Measurements from ENCODE around the gene SEMA3A. TPM values are rescaled to one million over a fixed set of nuclear protein-coding genes. Genes with fewer than 3 reads are reported as not detected.

The SEMA3A gene
- total and polyA plus RNA-seq, 2 donors (not counting 1 experiment from before 2014, with no cell fraction given), result 45.2 to 60.8 TPM

GRCh38 chr7:84085147-84085546 lies 109.4 kb downstream of the SEMA3A start:
- H3K9me3 ChIP-seq (ENCODE audit: control insufficient read depth, insufficient read depth, low read depth, low read length), result no peaks in the 10 kb centered on the region
- no peak overlapping the region for H2AFZ ChIP-seq (ENCODE audit: low read length)
- H3K79me2 ChIP-seq (ENCODE audit: control insufficient read depth, insufficient read depth, low read length), result peaks cover 3% of the 10 kb centered on the region
- TF ChIP-seq EZH2 (IDR thresholded peaks at IDR 0.05; ENCODE audit: low read length, missing control alignments) (no peak), CTCF (conservative IDR thresholded peaks at IDR 0.05 in 1 of 2, IDR thresholded peaks at IDR 0.05 in 1 of 2; ENCODE audit: low read depth in 1 of 2, low read length in 2 of 2) (no peak)
- peaks cover 2% of the 10 kb centered on the region for H3K4me1 ChIP-seq (ENCODE audit: control insufficient read depth, extremely low read depth, insufficient read depth, low read length)
- H3K27me3 ChIP-seq (ENCODE audit: control insufficient read depth, insufficient read depth, low read length), result no peaks in the 10 kb centered on the region
- DNase-seq (ENCODE audit: low read depth in 2 of 2), result peak; percentile 72 to 80
- no peak overlapping the region for H3K4me2 ChIP-seq (ENCODE audit: extremely low read depth, insufficient read depth, low read length)
- H3K27ac ChIP-seq (ENCODE audit: insufficient read depth, low read length), result no peak overlapping the region
- H3K4me3 ChIP-seq (replicated peaks in 1 of 4; ENCODE audit: control extremely low read depth in 1 of 4, insufficient read depth in 1 of 4, low read depth in 3 of 4, low read length in 4 of 4), result no peak overlapping the region
- no peaks in the 10 kb centered on the region for H4K20me1 ChIP-seq (ENCODE audit: control insufficient read depth, extremely low read depth, insufficient read depth, low read length)
- H3K9ac ChIP-seq (ENCODE audit: insufficient read depth, low read length), result no peak overlapping the region
- H3K36me3 ChIP-seq (ENCODE audit: control insufficient read depth, insufficient read depth, low read length), result no peaks in the 10 kb centered on the region

- no peak for DNase-seq (ENCODE audit: low read depth in 2 of 2)
- no peak overlapping the region for H2AFZ ChIP-seq (ENCODE audit: low read length)
- H3K27ac ChIP-seq (ENCODE audit: insufficient read depth, low read length), result no peak overlapping the region
- H3K9me3 ChIP-seq (ENCODE audit: control insufficient read depth, insufficient read depth, low read depth, low read length), result no peaks in the 10 kb centered on the region
- H4K20me1 ChIP-seq (ENCODE audit: control insufficient read depth, extremely low read depth, insufficient read depth, low read length), result no peaks in the 10 kb centered on the region
- H3K9ac ChIP-seq (ENCODE audit: insufficient read depth, low read length), result no peak overlapping the region
- peaks cover 2% of the 10 kb centered on the region for H3K4me1 ChIP-seq (ENCODE audit: control insufficient read depth, extremely low read depth, insufficient read depth, low read length)
- no peaks in the 10 kb centered on the region for H3K36me3 ChIP-seq (ENCODE audit: control insufficient read depth, insufficient read depth, low read length)
- no peak for TF ChIP-seq CTCF (conservative IDR thresholded peaks at IDR 0.05 in 1 of 2, IDR thresholded peaks at IDR 0.05 in 1 of 2; ENCODE audit: low read depth in 1 of 2, low read length in 2 of 2)
- TF ChIP-seq EZH2 (IDR thresholded peaks at IDR 0.05; ENCODE audit: low read length, missing control alignments), result no peak
- no peaks in the 10 kb centered on the region for H3K27me3 ChIP-seq (ENCODE audit: control insufficient read depth, insufficient read depth, low read length)
- H3K4me3 ChIP-seq (replicated peaks in 1 of 4; ENCODE audit: control extremely low read depth in 1 of 4, insufficient read depth in 1 of 4, low read depth in 3 of 4, low read length in 4 of 4), result no peak overlapping the region
- H3K79me2 ChIP-seq (ENCODE audit: control insufficient read depth, insufficient read depth, low read length), result peaks cover 3% of the 10 kb centered on the region
- H3K4me2 ChIP-seq (ENCODE audit: extremely low read depth, insufficient read depth, low read length), result no peak overlapping the region
Measured at GRCh38 chr7:84083846-84084245, 110.7 kb downstream of the SEMA3A start.

GRCh38 chr7:84081973-84082522 lies 112.5 kb downstream of the SEMA3A start:
- H3K27me3 ChIP-seq (ENCODE audit: control insufficient read depth, insufficient read depth, low read length), result no peaks in the 10 kb centered on the region
- peaks cover 3% of the 10 kb centered on the region for H3K79me2 ChIP-seq (ENCODE audit: control insufficient read depth, insufficient read depth, low read length)
- peaks cover 2% of the 10 kb centered on the region for H3K4me1 ChIP-seq (ENCODE audit: control insufficient read depth, extremely low read depth, insufficient read depth, low read length)
- H3K27ac ChIP-seq (ENCODE audit: insufficient read depth, low read length), result no peak overlapping the region
- H3K36me3 ChIP-seq (ENCODE audit: control insufficient read depth, insufficient read depth, low read length), result no peaks in the 10 kb centered on the region
- no peak overlapping the region for H3K4me2 ChIP-seq (ENCODE audit: extremely low read depth, insufficient read depth, low read length)
- no peak overlapping the region for H3K9ac ChIP-seq (ENCODE audit: insufficient read depth, low read length)
- H2AFZ ChIP-seq (ENCODE audit: low read length), result no peak overlapping the region
- no peaks in the 10 kb centered on the region for H3K9me3 ChIP-seq (ENCODE audit: control insufficient read depth, insufficient read depth, low read depth, low read length)
- H4K20me1 ChIP-seq (ENCODE audit: control insufficient read depth, extremely low read depth, insufficient read depth, low read length), result no peaks in the 10 kb centered on the region
- no peak for DNase-seq (ENCODE audit: low read depth in 2 of 2)
- TF ChIP-seq CTCF (conservative IDR thresholded peaks at IDR 0.05 in 1 of 2, IDR thresholded peaks at IDR 0.05 in 1 of 2; ENCODE audit: low read depth in 1 of 2, low read length in 2 of 2) (no peak), EZH2 (IDR thresholded peaks at IDR 0.05; ENCODE audit: low read length, missing control alignments) (no peak)
- no peak overlapping the region for H3K4me3 ChIP-seq (replicated peaks in 1 of 4; ENCODE audit: control extremely low read depth in 1 of 4, insufficient read depth in 1 of 4, low read depth in 3 of 4, low read length in 4 of 4)
